Epidermal melanocyte (primary cell): ENCODE results near the gene HEPHL1.
A peak's percentile ranks its signal among the peaks of the same experiment; 100 is the strongest.

Experiments
- DNase-seq: peaks from one replicate; pipeline ENCODE4 v3.0.0; 2011; ENCODE audit warnings: low spot score; ENCODE audit not compliant: insufficient read length

Gene HEPHL1

GRCh38 chr11:94129512-94130297 lies 108.6 kb downstream of the HEPHL1 start:
- no peak for DNase-seq

GRCh38 chr11:94130298-94131046 lies 109.3 kb downstream of the HEPHL1 start:
- no peak for DNase-seq

GRCh38 chr11:94131047-94131717 lies 110.0 kb downstream of the HEPHL1 start:
- no peak for DNase-seq

GRCh38 chr11:94131718-94132115 lies 110.6 kb downstream of the HEPHL1 start:
- no peak for DNase-seq

- DNase-seq: no peak
Observed at GRCh38 chr11:94132152-94132558, 111.0 kb downstream of the HEPHL1 start.

GRCh38 chr11:94132823-94133408 lies 111.8 kb downstream of the HEPHL1 start:
- DNase-seq: no peak

GRCh38 chr11:94133752-94134151 lies 112.6 kb downstream of the HEPHL1 start:
- DNase-seq: no peak

GRCh38 chr11:94134651-94135512 lies 113.7 kb downstream of the HEPHL1 start:
- no peak for DNase-seq

- DNase-seq: no peak
Observed at GRCh38 chr11:94139416-94139815, 118.3 kb downstream of the HEPHL1 start.

- no peak for DNase-seq
Observed at GRCh38 chr11:94140154-94140655, 119.1 kb downstream of the HEPHL1 start.

- no peak for DNase-seq
Observed at GRCh38 chr11:94141511-94142307, 120.6 kb downstream of the HEPHL1 start.

- peak; percentile 19 for DNase-seq
Observed at GRCh38 chr11:94142308-94143281, 121.4 kb downstream of the HEPHL1 start.

GRCh38 chr11:94144216-94144615 lies 123.1 kb downstream of the HEPHL1 start:
- DNase-seq: no peak

GRCh38 chr11:94144664-94145063 lies 123.5 kb downstream of the HEPHL1 start:
- no peak for DNase-seq

- no peak for DNase-seq
Observed at GRCh38 chr11:94145431-94145830, 124.3 kb downstream of the HEPHL1 start.

- DNase-seq: no peak
Observed at GRCh38 chr11:94145916-94146315, 124.8 kb downstream of the HEPHL1 start.

- DNase-seq: no peak
Observed at GRCh38 chr11:94147433-94147845, 126.3 kb downstream of the HEPHL1 start.

- DNase-seq: no peak
Observed at GRCh38 chr11:94148189-94148588, 127.0 kb downstream of the HEPHL1 start.
